B cell (primary cell): ENCODE data around the gene GPR21. TPM values are rescaled to one million over a fixed set of nuclear protein-coding genes. Genes with fewer than 3 reads are reported as not detected.

Experiments
- ATAC-seq: fragments of 200-7000 bp; cut with Tn5 transposase; one replicate; pipeline ENCODE4 v1.10.0; 2021; ENCODE audit warnings: low read depth, mild to moderate bottlenecking, moderate number of reproducible peaks, moderate library complexity
- CTCF ChIA-PET: fragments of 350-600 bp; sonication (Branson Sonifier 250); formaldehyde crosslinking; loops from one replicate; lab custom pipeline; 2021; ENCODE audit warnings: antibody characterized with exemption, inconsistent platforms; lab: Charles Lee
- POLR2A ChIA-PET: fragments of 350-600 bp; sonication (Branson Sonifier 250); formaldehyde crosslinking; loops from one replicate; lab custom pipeline; 2021; ENCODE audit warnings: antibody characterized with exemption; lab: Charles Lee
- DNase-seq: peaks from one replicate; pipeline ENCODE4 v3.0.0; 2013
- H2AFZ ChIP-seq: 2 replicates; pipeline ENCODE4 v1.6.1; 2012; ENCODE audit warnings: mild to moderate bottlenecking, low read depth, low read length; ENCODE audit not compliant: insufficient read depth, poor library complexity, severe bottlenecking
- H3K27ac ChIP-seq, 2 donors: 1 replicate in 1 of 2; 2 replicates in 1 of 2; pipeline ENCODE4 v1.5.1; 2012 to 2013; ENCODE audit warnings: low read length in 2 of 2, mild to moderate bottlenecking in 2 of 2, moderate library complexity in 1 of 2
- H3K27me3 ChIP-seq, 4 experiments: fragments of 200-600 bp in 1 of 4; sonication (generic) in 1 of 4; replicated peaks in 1 of 4; 1 replicate in 2 of 4; 2 replicates in 2 of 4; pipeline versions ENCODE4 v1.6.1 to v1.7.0; 2013 to 2016; ENCODE audit warnings: low read length in 3 of 4, mild to moderate bottlenecking in 2 of 4, mixed read lengths in 1 of 4, moderate library complexity in 1 of 4; ENCODE audit not compliant: insufficient read depth in 4 of 4, control insufficient read depth in 3 of 4; ENCODE audit errors: control extremely low read depth in 1 of 4
- H3K36me3 ChIP-seq, 2 experiments: replicated peaks in 1 of 2; 1 replicate in 1 of 2; 2 replicates in 1 of 2; pipeline versions ENCODE4 v1.6.1 to v1.7.1; 2013; ENCODE audit warnings: low read length in 1 of 2; ENCODE audit not compliant: insufficient read depth in 2 of 2, control insufficient read depth in 1 of 2; ENCODE audit errors: control extremely low read depth in 1 of 2, extremely low read depth in 1 of 2
- H3K4me1 ChIP-seq, 2 donors: fragments of 200-600 bp in 1 of 2; sonication (generic) in 1 of 2; 1 replicate in 1 of 2; 2 replicates in 1 of 2; pipeline versions ENCODE4 v1.5.1 to v1.6.1; 2013 to 2017; ENCODE audit warnings: low read length in 2 of 2; ENCODE audit not compliant: control insufficient read depth in 2 of 2, insufficient read depth in 2 of 2
- H3K4me2 ChIP-seq: replicated peaks from 2 replicates; pipeline ENCODE3; 2012; ENCODE audit warnings: mild to moderate bottlenecking, low read depth, low read length; ENCODE audit not compliant: poor library complexity, severe bottlenecking
- H3K4me3 ChIP-seq, 5 experiments: fragments of 200-600 bp in 1 of 5; sonication (generic) in 1 of 5; 1 replicate in 3 of 5; 2 replicates in 2 of 5; pipeline versions ENCODE4 v1.5.1 to v1.7.0; 2011 to 2016; ENCODE audit warnings: low read length in 4 of 5, mild to moderate bottlenecking in 4 of 5, low read depth in 2 of 5, control low read depth in 1 of 5, moderate library complexity in 1 of 5; ENCODE audit not compliant: insufficient read depth in 1 of 5; ENCODE audit errors: control extremely low read depth in 1 of 5, extremely low read depth in 1 of 5
- H3K79me2 ChIP-seq: fragments of 200-600 bp; sonication (generic); one replicate; pipeline ENCODE4 v1.6.0; 2016; ENCODE audit warnings: low read length; ENCODE audit not compliant: control insufficient read depth, insufficient read depth
- H3K9ac ChIP-seq: fragments of 200-600 bp; sonication (generic); 2 replicates; pipeline ENCODE4 v1.6.1; 2017; ENCODE audit warnings: mild to moderate bottlenecking, low read length, moderate library complexity
- H3K9me3 ChIP-seq, 3 donors: one replicate each; pipeline versions ENCODE4 v1.6.1 to v1.7.1; 2013; ENCODE audit warnings: low read length in 2 of 3; ENCODE audit not compliant: control insufficient read depth in 2 of 3, insufficient read depth in 1 of 3; ENCODE audit errors: control extremely low read depth in 1 of 3
- H4K20me1 ChIP-seq: 2 replicates; pipeline ENCODE4 v1.6.0; 2012; ENCODE audit warnings: mild to moderate bottlenecking, low read length; ENCODE audit not compliant: insufficient read depth, control insufficient read depth, poor library complexity, severe bottlenecking
- H3K27ac Mint-ChIP-seq: one replicate; pipeline ENCODE4 v1.8.0; 2021; ENCODE audit warnings: mixed read lengths
- H3K27me3 Mint-ChIP-seq: one replicate; pipeline ENCODE4 v1.8.0; 2021; ENCODE audit warnings: mixed read lengths
- H3K4me1 Mint-ChIP-seq: one replicate; pipeline ENCODE4 v1.8.0; 2021; ENCODE audit warnings: mixed read lengths
- H3K4me3 Mint-ChIP-seq: one replicate; pipeline ENCODE4 v1.8.0; 2021; ENCODE audit warnings: mixed read lengths
- H3K9me3 Mint-ChIP-seq: one replicate; pipeline ENCODE4 v1.8.0; 2022; ENCODE audit warnings: mixed read lengths; ENCODE audit not compliant: insufficient read depth
- EZH2 ChIP-seq: IDR thresholded peaks from 2 replicates; pipeline ENCODE4 v1.6.1; 2012; ENCODE audit warnings: borderline replicate concordance, low read depth, mild to moderate bottlenecking, moderate library complexity, low read length; ENCODE audit not compliant: insufficient read depth, poor library complexity, severe bottlenecking
- WGBS: methylation state at CpG from one replicate; pipeline ENCODE4 v1.1.5; 2013; ENCODE audit warnings: missing lambda C conversion rate; ENCODE audit not compliant: insufficient coverage; 5-methylcytosine and 5-hydroxymethylcytosine counted together
- intact Hi-C: fragments of 100-400 bp; cut with micrococcal nuclease; formaldehyde crosslinking; loops from one replicate; pipeline ENCODE4 v1.10.0; 2022
- polyA plus RNA-seq: library from polyadenylated mRNA; depleted of rRNA; stranded (reverse); fragments of >200 nt; gene quantifications from 2 replicates; pipeline ENCODE4 v1.2.3, GENCODE V29; 2012
- total RNA-seq, 2 donors: library from RNA; stranded (reverse); fragments of 120-200 nt in 1 of 2; gene quantifications; 1 replicate in 1 of 2; 2 replicates in 1 of 2; pipeline versions ENCODE4 v1.2.3 to v1.2.4, GENCODE V29; 2013 to 2022
- TF ChIP-seq, protein P1 (sequence below): fragments of 200-600 bp; IDR thresholded peaks from one replicate; pipeline ENCODE4 v1.8.0; 2022; ENCODE audit warnings: antibody characterized with exemption, mild to moderate bottlenecking

The GPR21 gene
- total and polyA plus RNA-seq, 2 donors (not counting 1 experiment from before 2014, with no cell fraction given): 0.13 to 2.5 TPM

DNA sequence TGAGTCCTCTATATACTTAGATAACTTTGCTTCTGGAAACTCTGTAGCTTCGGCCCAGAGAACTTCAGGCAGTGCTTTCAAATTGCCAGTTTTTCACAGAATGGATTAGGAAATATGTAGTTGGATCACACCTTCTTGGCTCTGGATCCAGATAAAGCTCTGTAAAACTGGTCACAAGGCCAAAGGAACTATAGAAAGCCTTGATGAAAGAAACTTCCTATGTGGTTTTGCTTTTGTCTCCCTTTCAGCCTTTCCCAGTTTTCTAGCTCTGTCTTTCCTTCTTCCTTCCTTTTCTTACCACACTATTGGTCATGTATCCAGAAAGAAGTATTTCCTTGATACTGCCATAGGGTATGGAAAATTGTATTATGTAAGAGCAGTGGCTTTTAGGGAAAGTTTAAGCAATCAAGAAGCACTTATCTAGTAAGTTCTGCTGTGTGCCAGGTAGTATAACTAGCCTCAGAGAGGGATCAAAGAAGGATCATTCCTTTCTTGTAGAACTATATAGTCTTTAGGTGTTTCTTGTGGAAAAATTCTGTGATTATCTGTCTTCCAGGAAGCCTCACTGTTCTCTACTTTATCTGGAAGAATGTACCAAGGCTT, 6.3 kb downstream of the GPR21 start:
- H3K27me3 ChIP-seq: no peaks in the 10 kb centered on the region
- H4K20me1 ChIP-seq: no peaks in the 10 kb centered on the region
- intact Hi-C loops: no loop called here
- no peak overlapping the region for H3K27ac Mint-ChIP-seq
- no peak overlapping the region for H3K27ac ChIP-seq
- H3K9ac ChIP-seq: no peak overlapping the region
- ChIA-PET CTCF (no interaction called here), POLR2A (no interaction called here)
- no peaks in the 10 kb centered on the region for H3K9me3 ChIP-seq
- no peak overlapping the region for H3K4me3 ChIP-seq
- no peak overlapping the region for H3K4me3 Mint-ChIP-seq
- ATAC-seq: no peak
- DNase-seq: no peak
- TF ChIP-seq, protein P1, sequence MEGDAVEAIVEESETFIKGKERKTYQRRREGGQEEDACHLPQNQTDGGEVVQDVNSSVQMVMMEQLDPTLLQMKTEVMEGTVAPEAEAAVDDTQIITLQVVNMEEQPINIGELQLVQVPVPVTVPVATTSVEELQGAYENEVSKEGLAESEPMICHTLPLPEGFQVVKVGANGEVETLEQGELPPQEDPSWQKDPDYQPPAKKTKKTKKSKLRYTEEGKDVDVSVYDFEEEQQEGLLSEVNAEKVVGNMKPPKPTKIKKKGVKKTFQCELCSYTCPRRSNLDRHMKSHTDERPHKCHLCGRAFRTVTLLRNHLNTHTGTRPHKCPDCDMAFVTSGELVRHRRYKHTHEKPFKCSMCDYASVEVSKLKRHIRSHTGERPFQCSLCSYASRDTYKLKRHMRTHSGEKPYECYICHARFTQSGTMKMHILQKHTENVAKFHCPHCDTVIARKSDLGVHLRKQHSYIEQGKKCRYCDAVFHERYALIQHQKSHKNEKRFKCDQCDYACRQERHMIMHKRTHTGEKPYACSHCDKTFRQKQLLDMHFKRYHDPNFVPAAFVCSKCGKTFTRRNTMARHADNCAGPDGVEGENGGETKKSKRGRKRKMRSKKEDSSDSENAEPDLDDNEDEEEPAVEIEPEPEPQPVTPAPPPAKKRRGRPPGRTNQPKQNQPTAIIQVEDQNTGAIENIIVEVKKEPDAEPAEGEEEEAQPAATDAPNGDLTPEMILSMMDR: no peak
- no peak for TF ChIP-seq EZH2
- H2AFZ ChIP-seq: no peak overlapping the region
- H3K4me1 Mint-ChIP-seq: peaks cover 7% of the 10 kb centered on the region
- 57% methylated on average over 1 of the region's 1 CpG for WGBS
- H3K36me3 ChIP-seq: peaks cover 0 to 6% of the 10 kb centered on the region in 2 experiments
- H3K4me2 ChIP-seq: no peak overlapping the region
- H3K79me2 ChIP-seq: no peaks in the 10 kb centered on the region
- H3K9me3 Mint-ChIP-seq: peaks cover 10% of the 10 kb centered on the region
- no peaks in the 10 kb centered on the region for H3K27me3 Mint-ChIP-seq
- peaks cover 2% of the 10 kb centered on the region in 2 donors for H3K4me1 ChIP-seq

DNA sequence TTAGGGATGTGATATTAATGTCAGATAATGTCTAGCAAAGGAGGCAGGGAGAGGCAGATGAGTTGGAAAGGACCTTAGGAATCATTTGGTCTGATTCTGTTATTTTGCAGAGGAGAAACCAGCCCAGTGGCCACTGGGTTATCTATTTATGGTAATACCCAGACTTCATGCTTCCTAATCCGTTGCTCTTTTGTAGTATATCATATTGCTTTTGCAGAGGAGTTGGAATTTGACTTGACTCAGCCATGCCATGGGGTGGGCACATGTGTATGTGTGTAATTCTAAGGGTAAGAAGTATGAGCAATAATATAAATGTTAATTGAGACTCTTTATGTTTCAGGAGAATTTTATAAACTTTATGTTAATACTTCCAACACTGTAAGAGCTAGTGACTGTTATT, 7.3 kb downstream of the GPR21 start:
- Mint-ChIP-seq H3K9me3 (peaks cover 10% of the 10 kb centered on the region), H3K4me3 (no peak overlapping the region), H3K27ac (no peak overlapping the region), H3K4me1 (no peaks in the 10 kb centered on the region), H3K27me3 (no peaks in the 10 kb centered on the region)
- Histone ChIP-seq H3K27ac (no peak overlapping the region), H3K4me3 (no peak overlapping the region), H3K27me3 (no peaks in the 10 kb centered on the region), H3K36me3 (peaks cover 0 to 6% of the 10 kb centered on the region in 2 experiments), H3K4me2 (no peak overlapping the region), H3K9ac (no peak overlapping the region), H3K9me3 (no peaks in the 10 kb centered on the region), H3K4me1 (no peaks in the 10 kb centered on the region), H3K79me2 (no peaks in the 10 kb centered on the region), H2AFZ (no peak overlapping the region), H4K20me1 (no peaks in the 10 kb centered on the region)
- intact Hi-C loops: no loop called here
- DNase-seq (no peak), ATAC-seq (no peak)
- TF ChIP-seq EZH2: no peak
- TF ChIP-seq, protein P1: no peak
- POLR2A ChIA-PET: no interaction called here
- WGBS: no CpG with 5 or more reads among the region's 1 CpG
- CTCF ChIA-PET: no interaction called here
